Ovary (tissue), 9 donors: ENCODE results near the gene RBM20. TPM values are rescaled to one million over a fixed set of nuclear protein-coding genes. Genes with fewer than 3 reads are reported as not detected.

Experiments used
- DNase-seq, 5 donors: peaks; one replicate each; pipeline ENCODE4 v3.0.0-alpha.2; 2019 to 2020
- H3K27ac ChIP-seq, 2 donors: fragments of 200-600 bp; one replicate each; pipeline versions ENCODE4 v1.5.1 to v1.8.0; 2019 to 2022
- H3K27me3 ChIP-seq: fragments of 200-600 bp; one replicate; pipeline ENCODE4 v1.8.0; 2022
- H3K36me3 ChIP-seq: fragments of 200-600 bp; sonication (generic); one replicate; pipeline ENCODE4 v1.5.1; 2019
- H3K4me1 ChIP-seq: one replicate; pipeline ENCODE4 v1.8.1; 2013; ENCODE audit warnings: mild to moderate bottlenecking, moderate library complexity; ENCODE audit not compliant: insufficient read depth
- H3K4me3 ChIP-seq: fragments of 200-600 bp; sonication (generic); one replicate; pipeline ENCODE4 v1.5.1; 2017
- H3K9me3 ChIP-seq, 2 donors: fragments of 200-600 bp in 1 of 2; sonication (generic) in 1 of 2; one replicate each; pipeline versions ENCODE4 v1.5.1 to v1.8.1; 2013 to 2019; ENCODE audit warnings: mild to moderate bottlenecking in 1 of 2, moderate library complexity in 1 of 2
- EP300 ChIP-seq: sonication (generic); formaldehyde crosslinking; IDR thresholded peaks from one replicate; pipeline ENCODE4 v1.6.1; 2017; ENCODE audit warnings: antibody characterized with exemption
- POLR2A ChIP-seq: fragments of 450-650 bp; IDR thresholded peaks from one replicate; pipeline ENCODE4 v1.6.1; 2017; ENCODE audit warnings: antibody characterized with exemption, mild to moderate bottlenecking, moderate library complexity
- WGBS, 3 donors: extraction: QIAGEN DNeasy Blood & Tissue Kit in 1 of 3; methylation state at CpG; one replicate each; pipeline versions ENCODE4 v1.1.5 to v1.1.7; 2013 to 2017; 5-methylcytosine and 5-hydroxymethylcytosine counted together
- intact Hi-C, 4 donors: fragments of 100-400 bp; cut with DNase I; formaldehyde crosslinking; loops; one replicate each; pipeline versions ENCODE4 v1.11.0 to v1.15.1; 2022 to 2023
- polyA plus RNA-seq, 2 donors: library from polyadenylated mRNA; stranded (reverse); fragments of 200-250 nt in 1 of 2; fragments of 350-450 nt in 1 of 2; fragmentation: Illumina TruSeq in 1 of 2; extraction: RNeasy Lipid Tissue Mini Kit (QIAGEN cat#74804) in 1 of 2; gene quantifications; one replicate each; pipeline ENCODE4 v1.2.3, GENCODE V29; 2013 to 2014
- total RNA-seq, 7 donors: library from RNA; depleted of rRNA in 2 of 7; stranded (reverse); fragments of >200 nt in 2 of 7; fragmentation: NEBNext Ultra II Directional in 3 of 7; extraction: Animal tissue kit (Norgen Biotek cat#: 25700) in 3 of 7; gene quantifications; one replicate each; pipeline versions ENCODE4 v1.1.0 to v1.2.4, GENCODE V29; 2016 to 2023
- TF ChIP-seq, protein P1 (sequence below), 3 donors: fragments of 450-650 bp in 2 of 3; fragments of 200-600 bp in 1 of 3; IDR thresholded peaks; one replicate each; pipeline versions ENCODE4 v1.5.1 to v1.8.0; 2016 to 2022; ENCODE audit warnings: antibody characterized with exemption in 3 of 3, mild to moderate bottlenecking in 1 of 3
- donor health status: DM: no; HTN: no; CAD: no; lungs with moderate emphysema.
- donor health status: DM: no; HTN: no; CAD: no.
- donor health status: Bipolar disorder and iron deficiency.
- donor health status: DM: yes; HTN: yes; CAD: no.
- donor health status: DM: no; HTN: no; CAD: no.
- donor health status: DM: yes; HTN: yes; CAD: no.

Gene RBM20
- total and polyA plus RNA-seq, 9 donors: 0.96 to 4.9 (median 3.6) TPM

DNA sequence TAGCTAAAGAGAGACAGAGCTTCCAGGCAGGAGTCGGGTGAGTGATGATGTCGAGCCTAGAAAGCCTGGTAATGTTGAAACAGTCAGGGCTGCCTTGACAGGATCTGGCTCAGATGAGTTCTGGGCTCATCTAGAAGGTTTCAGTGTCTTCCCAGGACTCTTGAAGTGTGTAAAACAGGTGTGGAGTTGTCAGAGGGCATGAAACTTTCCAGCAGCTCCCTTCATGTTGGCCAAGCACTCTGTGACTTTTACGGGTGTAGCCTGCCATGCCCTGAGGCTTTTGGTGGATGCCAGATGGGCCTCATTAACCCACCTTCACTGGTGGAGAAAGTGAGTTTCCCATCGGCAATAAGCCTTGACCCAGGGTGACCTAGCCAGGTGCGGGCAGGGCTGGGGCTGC lies 161.2 kb downstream of the RBM20 start:
- no peaks in the 10 kb centered on the region for H3K27me3 ChIP-seq
- no peak overlapping the region for H3K4me3 ChIP-seq
- no peak for DNase-seq
- H3K27ac ChIP-seq: no peak overlapping the region
- TF ChIP-seq, protein P1, sequence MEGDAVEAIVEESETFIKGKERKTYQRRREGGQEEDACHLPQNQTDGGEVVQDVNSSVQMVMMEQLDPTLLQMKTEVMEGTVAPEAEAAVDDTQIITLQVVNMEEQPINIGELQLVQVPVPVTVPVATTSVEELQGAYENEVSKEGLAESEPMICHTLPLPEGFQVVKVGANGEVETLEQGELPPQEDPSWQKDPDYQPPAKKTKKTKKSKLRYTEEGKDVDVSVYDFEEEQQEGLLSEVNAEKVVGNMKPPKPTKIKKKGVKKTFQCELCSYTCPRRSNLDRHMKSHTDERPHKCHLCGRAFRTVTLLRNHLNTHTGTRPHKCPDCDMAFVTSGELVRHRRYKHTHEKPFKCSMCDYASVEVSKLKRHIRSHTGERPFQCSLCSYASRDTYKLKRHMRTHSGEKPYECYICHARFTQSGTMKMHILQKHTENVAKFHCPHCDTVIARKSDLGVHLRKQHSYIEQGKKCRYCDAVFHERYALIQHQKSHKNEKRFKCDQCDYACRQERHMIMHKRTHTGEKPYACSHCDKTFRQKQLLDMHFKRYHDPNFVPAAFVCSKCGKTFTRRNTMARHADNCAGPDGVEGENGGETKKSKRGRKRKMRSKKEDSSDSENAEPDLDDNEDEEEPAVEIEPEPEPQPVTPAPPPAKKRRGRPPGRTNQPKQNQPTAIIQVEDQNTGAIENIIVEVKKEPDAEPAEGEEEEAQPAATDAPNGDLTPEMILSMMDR (IDR thresholded peaks at IDR 0.05): no peak
- no peak for TF ChIP-seq POLR2A
- no peak for TF ChIP-seq EP300
- intact Hi-C loops: loop anchor here in 2 of 4 donors (5.0 to 10.0 kb wide), 4 partner anchors 58 to 270 kb away; partner anchors contain the start of gene ADRA2A (in 1 of the 2)
- no peaks in the 10 kb centered on the region for H3K36me3 ChIP-seq
- peaks cover 5% of the 10 kb centered on the region for H3K4me1 ChIP-seq
- no peaks in the 10 kb centered on the region for H3K9me3 ChIP-seq
- 74 to 82% (median 78%) methylated on average over 5 of the region's 5 CpGs for WGBS, 3 donors

- no peak overlapping the region for H3K4me3 ChIP-seq
- WGBS, 3 donors: 67 to 90% (median 75%) methylated on average over 4 of the region's 4 CpGs
- H3K4me1 ChIP-seq: peaks cover 5% of the 10 kb centered on the region
- intact Hi-C loops: loop anchor here in 2 of 4 donors (5.0 to 10.0 kb wide), 4 partner anchors 59 to 268 kb away; partner anchors contain the start of gene ADRA2A (in 1 of the 2)
- no peaks in the 10 kb centered on the region for H3K27me3 ChIP-seq
- no peak for TF ChIP-seq EP300
- TF ChIP-seq, protein P1 (IDR thresholded peaks at IDR 0.05): no peak
- no peak for TF ChIP-seq POLR2A
- no peak for DNase-seq
- H3K9me3 ChIP-seq: no peaks in the 10 kb centered on the region
- no peak overlapping the region for H3K27ac ChIP-seq
- no peaks in the 10 kb centered on the region for H3K36me3 ChIP-seq
These were observed 162.2 kb downstream of the RBM20 start for GRCh38 chr10:110806335-110806734.

- no peak overlapping the region for H3K27ac ChIP-seq
- H3K4me3 ChIP-seq: no peak overlapping the region
- H3K4me1 ChIP-seq: peaks cover 3% of the 10 kb centered on the region
- H3K27me3 ChIP-seq: no peaks in the 10 kb centered on the region
- DNase-seq: no peak
- H3K9me3 ChIP-seq: no peaks in the 10 kb centered on the region
- intact Hi-C loops: loop anchor here in 2 of 4 donors (5.0 to 10.0 kb wide), 4 partner anchors 61 to 267 kb away; partner anchors contain the start of gene ADRA2A (in 1 of the 2)
- no peaks in the 10 kb centered on the region for H3K36me3 ChIP-seq
- TF ChIP-seq POLR2A: no peak
- 52 to 64% (median 57%) methylated on average over 3 of the region's 3 CpGs for WGBS, 3 donors
These were observed 164.0 kb downstream of the RBM20 start for GRCh38 chr10:110808123-110808522.

DNA sequence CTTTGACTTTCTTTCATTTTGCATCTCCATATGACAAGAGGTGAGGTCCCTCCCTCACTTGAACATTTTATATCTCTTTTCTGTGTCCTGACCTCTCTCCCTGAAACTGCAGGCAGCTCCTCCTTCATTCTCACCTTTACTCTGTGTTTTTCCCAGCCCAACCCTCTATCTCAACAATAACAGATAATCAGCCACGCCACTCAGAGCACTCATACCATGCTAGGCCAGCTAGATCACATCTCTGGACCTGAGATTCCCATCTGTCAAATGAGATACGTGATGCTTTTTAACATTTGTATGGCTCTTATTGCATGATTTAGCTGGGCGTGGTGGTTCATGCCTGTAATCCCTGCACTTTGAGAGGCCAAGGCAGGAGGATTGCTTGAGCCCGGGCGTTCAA lies 164.5 kb downstream of the RBM20 start:
- Histone ChIP-seq H3K4me1 (peaks cover 3% of the 10 kb centered on the region), H3K27me3 (no peaks in the 10 kb centered on the region), H3K36me3 (no peaks in the 10 kb centered on the region), H3K9me3 (no peaks in the 10 kb centered on the region), H3K4me3 (no peak overlapping the region), H3K27ac (no peak overlapping the region)
- WGBS, 3 donors: 71 to 78% (median 78%) methylated on average over 5 of the region's 5 CpGs
- intact Hi-C loops: loop anchor here in 2 of 4 donors (5.0 to 10.0 kb wide), 4 partner anchors 61 to 266 kb away; partner anchors contain the start of gene ADRA2A (in 1 of the 2)
- TF ChIP-seq, protein P1 (IDR thresholded peaks at IDR 0.05): no peak
- no peak for TF ChIP-seq EP300
- no peak for TF ChIP-seq POLR2A
- DNase-seq: no peak

- DNase-seq: no peak
- WGBS, 3 donors: 87 to 92% (median 87%) methylated on average over 9 of the region's 9 CpGs
- TF ChIP-seq POLR2A: no peak
- TF ChIP-seq, protein P1 (IDR thresholded peaks at IDR 0.05): no peak
- TF ChIP-seq EP300: no peak
- H3K4me3 ChIP-seq: no peak overlapping the region
- no peaks in the 10 kb centered on the region for H3K4me1 ChIP-seq
- H3K9me3 ChIP-seq: no peaks in the 10 kb centered on the region
- no peaks in the 10 kb centered on the region for H3K36me3 ChIP-seq
- H3K27ac ChIP-seq: no peak overlapping the region
- no peaks in the 10 kb centered on the region for H3K27me3 ChIP-seq
- intact Hi-C loops: loop anchor here in 1 of 4 donors (10.0 kb wide), 1 partner anchor 94 kb away; no protein-coding TSS in a partner anchor
These were observed 166.5 kb downstream of the RBM20 start for GRCh38 chr10:110810625-110811024.
